Measurements from ENCODE around the gene BCAS4.

Gene BCAS4

DNA sequence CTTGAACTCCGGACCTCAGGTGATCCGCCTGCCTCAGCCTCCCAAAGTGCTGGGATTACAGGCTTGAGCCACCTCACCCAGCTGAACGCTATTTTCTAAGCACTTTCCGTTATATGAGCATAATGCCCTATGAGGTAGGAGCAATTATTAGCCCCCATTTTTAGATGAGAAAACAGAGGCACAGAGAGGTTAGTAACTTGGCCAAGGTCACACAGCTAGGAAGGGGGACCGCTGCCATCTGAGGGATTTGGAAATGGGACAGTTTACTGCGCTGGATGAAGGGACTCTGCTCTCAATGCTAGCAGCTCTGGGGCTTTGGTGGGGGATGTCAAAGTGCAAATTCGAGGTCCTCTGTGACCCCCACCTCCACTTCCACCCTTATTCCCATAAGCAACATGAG, 62.5 kb downstream of the BCAS4 start:
- no peak for DNase-seq

- DNase-seq = no peak
Measured at GRCh38 chr20:50858525-50858924, 63.7 kb downstream of the BCAS4 start.

DNA sequence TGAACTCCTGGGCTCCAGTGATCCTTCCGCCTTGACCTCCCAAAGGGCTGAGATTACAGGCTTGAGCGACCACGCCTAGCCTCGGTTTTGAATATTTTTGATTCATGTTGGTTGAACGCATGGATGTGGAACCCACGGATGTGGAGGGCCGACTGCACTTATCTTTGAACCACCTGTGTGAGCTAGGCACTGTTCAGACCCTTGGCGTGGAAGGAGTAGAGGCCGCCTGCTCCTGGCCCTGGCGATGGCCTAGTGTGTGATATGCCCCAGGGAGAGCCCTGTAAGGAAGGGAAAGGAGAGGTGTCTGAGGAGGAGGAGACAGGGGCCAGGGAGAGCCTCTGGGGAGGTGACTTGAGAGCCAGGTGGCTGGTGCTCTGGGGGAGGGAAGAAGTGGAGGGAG, 64.3 kb downstream of the BCAS4 start:
- DNase-seq = no peak

DNA sequence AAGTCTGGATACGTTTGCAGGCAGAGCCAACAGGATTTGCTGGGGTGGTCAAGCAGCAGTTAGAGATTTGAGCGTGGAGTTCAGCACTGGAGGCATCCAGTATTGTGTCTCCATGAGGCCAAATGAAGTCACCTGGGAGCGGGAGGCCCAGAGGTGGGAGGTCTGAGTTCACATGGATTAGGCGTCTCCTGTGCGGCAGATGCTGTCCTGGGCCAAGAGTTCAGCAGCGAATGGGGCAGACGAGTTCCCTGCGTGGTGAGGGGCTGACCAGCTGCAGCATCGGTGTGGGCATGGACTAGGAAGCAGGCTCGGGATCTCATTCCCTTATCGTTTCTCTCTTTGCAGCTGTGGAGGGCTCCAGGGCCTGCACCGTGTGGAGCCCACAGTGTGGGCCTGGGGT, 66.2 kb downstream of the BCAS4 start:
- no peak for DNase-seq

GRCh38 chr20:50862546-50862945, 67.7 kb downstream of the BCAS4 start:
- DNase-seq = no peak

GRCh38 chr20:50865114-50865513, 70.3 kb downstream of the BCAS4 start:
- no peak for DNase-seq

GRCh38 chr20:50865591-50865990, 70.7 kb downstream of the BCAS4 start:
- DNase-seq = no peak

DNA sequence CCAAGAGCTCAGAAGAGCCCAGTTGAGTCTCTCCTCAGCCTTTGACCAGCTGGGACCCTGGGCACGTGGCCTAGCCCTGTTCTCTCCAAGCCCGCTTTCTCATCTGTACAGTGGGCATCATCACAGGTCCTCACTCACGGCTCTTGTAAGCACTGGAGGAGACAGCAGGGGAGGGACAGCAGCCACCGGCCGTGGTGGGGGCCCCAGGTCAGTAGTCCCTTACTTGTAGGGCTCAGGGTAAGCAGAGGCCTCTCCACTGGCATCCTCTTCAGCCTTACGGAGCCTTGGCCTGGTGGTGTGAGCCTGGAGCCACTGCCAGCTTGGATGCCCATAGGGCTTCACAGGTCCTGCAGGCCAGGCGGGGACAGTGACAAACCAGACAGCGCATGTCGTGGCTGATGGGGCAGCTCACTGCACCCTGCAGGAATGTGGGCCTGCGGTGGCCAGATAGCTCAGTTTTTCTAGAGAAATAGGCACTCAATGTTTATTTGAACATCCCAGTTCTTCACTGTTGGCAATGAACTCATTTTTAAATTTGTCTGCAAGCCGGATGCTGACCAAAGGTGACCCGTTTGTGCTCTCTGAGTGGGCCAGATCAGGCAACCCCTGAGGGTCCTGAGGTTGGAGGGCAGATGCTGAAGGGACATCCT, 71.3 kb downstream of the BCAS4 start:
- DNase-seq = no peak

DNA sequence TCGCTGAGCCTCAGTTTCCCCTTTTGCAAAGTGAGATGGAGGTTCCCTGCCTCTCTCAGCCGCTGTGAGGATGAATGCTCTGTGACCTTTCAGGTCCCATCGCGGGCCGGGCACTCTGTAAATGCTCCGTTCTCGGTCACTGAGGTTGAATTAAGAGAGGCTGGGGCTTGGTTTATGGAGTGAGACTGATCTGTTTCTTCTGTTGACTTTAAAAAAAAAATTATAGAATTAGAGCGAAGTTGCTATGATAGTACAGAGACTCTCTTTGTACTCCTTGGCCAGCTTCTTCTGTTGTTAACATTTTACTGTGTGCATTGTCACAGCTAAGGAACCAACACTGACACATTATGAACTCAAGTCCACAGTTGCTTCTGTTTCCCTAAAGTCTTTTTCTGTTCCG, 72.0 kb downstream of the BCAS4 start:
- no peak for DNase-seq

GRCh38 chr20:50867805-50868204, 72.9 kb downstream of the BCAS4 start:
- no peak for DNase-seq

GRCh38 chr20:50868509-50869495, 73.9 kb downstream of the BCAS4 start:
- no peak for DNase-seq

DNA sequence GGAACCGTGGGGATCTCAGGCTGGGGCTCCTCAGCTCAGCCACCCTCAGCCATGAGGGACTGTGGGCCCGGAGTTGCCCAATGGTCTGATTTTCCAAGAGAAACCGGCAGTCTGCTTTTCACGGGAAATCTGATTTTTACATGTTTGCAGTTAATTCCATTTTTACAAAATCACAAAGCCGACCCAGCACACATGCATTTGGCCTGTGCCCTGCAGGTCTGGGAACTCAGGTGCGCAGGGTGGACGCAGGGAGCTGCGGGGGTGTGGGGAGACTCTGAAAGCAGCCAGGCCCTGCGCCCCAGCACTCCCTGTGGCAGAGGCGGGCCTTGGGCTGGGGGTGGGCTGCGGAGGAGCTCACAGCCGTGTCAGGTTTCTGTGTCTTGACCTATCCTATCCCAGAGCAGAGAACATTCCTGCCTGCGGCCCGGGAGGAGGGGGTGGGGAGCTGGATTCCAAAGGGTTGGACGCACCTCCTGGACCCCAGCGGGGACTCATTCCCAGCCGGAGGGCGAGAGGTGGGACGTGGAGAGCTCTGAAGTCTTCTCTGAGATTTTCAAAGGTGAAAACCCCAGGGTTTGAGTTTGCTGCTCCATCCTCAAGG, 75.8 kb downstream of the BCAS4 start:
- DNase-seq = no peak

DNA sequence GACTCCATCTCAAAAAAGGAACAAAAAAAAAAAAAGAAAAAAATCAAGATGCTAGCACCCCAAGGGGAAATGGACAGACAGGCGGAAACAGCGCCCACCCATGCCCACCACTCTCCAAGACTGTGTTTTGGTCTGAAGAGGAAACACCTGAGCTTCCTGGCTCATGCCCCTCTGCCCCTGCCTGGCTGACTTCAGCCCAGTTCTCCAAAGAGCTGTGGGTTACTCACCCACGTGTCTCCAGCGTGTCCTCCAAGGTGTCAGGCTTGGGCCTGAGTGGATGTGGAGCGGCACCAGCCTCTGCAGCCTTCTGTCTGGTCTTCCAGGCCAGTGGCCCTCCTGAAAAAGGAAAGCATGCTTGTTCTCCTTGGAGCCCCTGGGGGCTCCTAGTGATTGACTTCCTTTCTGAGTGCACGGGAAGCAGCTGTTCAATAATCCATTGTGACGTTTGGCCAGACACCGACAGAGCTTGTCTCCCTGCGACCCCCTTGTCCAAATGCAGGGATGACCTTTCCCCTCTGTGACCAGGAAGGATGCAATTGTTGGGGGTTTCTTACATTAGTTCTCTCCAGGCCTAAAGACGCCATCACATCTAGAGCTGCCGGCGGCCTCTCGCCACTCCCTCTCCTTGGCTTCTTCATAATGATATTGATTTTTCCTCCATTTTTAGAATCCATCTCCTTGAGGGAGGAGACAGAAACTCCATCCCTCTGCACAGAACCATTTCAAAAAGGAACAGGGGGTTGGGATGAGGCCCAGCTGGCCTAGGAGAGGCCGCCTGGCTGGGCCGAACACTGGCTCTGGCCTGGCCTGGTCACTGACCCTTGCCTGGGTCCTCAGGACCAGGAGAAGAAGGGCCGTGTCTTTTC, 77.9 kb downstream of the BCAS4 start:
- DNase-seq = no peak

GRCh38 chr20:50873585-50873984, 78.7 kb downstream of the BCAS4 start:
- DNase-seq = no peak

DNA sequence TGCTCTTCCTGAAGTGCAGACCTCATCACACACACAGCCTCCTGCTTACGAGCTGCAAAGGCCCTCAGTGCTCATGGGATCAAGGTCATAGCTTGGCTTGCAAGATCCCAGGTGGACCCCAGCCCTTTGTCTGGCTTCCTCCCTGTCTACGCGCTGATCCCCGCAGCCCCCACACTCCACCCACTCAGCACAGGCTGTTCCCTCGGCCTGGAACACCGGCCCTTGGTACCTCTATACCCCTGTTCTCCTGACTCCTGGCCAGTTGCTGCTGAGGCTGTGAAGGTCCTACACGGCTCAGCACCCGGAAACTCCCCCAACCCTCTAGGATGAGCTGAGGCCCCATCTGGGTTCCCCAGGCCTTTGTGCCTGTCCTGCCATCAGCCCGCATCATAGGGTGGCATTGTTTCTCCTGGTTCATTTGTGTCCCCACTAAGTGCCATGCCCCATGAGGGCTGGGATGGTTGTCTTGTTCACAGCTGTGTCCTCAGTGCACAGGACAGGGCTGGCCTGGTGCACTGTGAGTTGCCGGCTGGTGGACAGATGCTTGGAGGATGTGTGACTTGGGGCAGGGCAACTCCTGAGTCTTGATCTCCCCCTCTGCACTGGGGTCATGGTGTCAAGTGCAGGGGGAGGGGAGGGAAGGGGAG, 79.4 kb downstream of the BCAS4 start:
- DNase-seq = no peak

DNA sequence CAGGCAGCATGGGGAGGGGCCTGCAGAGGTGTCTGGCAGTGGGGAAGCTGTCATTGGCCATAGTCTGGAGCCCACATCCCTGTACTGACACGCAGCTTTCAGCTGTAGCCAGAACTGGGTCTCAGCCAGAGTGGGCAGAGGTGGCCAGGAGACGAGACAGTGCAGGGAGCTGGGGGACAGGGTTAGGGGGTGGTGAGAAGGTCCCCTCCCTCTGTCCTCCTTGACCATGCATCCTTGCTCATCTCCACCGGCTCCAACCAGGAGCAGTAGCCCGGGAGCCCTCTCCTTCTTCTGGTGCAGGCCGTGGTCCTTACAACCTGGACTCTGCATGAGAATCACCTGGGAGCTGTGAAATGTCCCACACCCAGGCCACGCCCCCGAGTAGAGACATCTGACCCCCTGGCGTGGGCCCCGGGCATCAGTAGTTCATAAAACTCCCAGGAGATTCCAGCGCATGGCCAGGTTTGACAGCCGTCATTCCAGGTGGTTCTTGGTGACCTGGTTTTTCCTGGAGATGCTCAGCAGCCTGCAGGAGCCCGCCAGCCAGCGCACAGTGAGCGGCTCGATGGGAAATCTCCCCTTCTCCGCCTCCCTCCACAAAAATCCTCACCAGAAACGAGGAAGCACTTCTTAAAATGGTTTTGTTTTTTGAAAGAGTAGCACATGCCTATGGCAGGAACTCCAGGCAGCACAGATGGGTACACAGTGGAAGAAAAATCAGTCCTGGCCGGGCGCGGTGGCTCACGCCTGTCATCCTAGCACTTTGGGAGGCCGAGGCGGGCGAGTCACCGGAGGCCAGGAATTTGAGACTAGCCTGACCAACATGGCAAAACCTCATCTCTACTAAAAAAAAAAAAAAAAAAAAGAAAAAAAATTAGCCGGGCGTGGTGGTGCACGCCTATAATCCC, 80.2 kb downstream of the BCAS4 start:
- DNase-seq = no peak

- no peak for DNase-seq
Measured at GRCh38 chr20:50876063-50876685, 81.3 kb downstream of the BCAS4 start.

DNA sequence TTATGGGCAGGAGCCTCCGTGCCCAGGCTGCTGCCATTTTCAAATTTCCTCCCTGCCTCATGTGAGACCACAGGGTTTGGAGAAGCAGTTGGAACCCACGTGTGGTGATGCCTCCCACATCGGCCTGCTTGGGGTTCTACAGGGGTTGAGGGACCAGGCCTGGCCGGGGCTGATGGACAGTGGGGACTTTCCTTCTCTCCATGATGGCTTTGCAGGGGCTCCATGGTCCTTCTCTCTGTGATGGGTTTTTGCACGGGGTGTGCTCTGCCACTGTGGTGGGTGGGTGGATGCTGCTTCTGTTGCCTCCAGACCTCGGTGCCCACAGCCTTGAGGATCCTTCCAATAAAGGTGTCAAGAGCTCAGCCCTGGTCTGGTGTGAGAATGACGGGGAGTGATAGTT, 82.0 kb downstream of the BCAS4 start:
- DNase-seq = no peak

GRCh38 chr20:50877232-50877743, 82.4 kb downstream of the BCAS4 start:
- DNase-seq = no peak

Measured in NCI-H446 (cell line).